H9 (cell line): ENCODE data around the gene MAGEA4. TPM values are rescaled to one million over a fixed set of nuclear protein-coding genes. Genes with fewer than 3 reads are reported as not detected.

Experiments used
- DNase-seq: peaks from one replicate; pipeline ENCODE4 v3.0.0-alpha.2; 2017
- H2AFZ ChIP-seq: one replicate; pipeline ENCODE4 v1.6.1; 2013; ENCODE audit warnings: mild to moderate bottlenecking, low read length, control low read depth, moderate library complexity
- H2AK5ac ChIP-seq: 2 replicates; pipeline ENCODE4 v1.6.1; 2013; ENCODE audit warnings: low read length, control low read depth, mixed read lengths; ENCODE audit not compliant: insufficient read length
- H2BK120ac ChIP-seq: one replicate; pipeline ENCODE4 v1.6.1; 2013; ENCODE audit warnings: low read depth, mild to moderate bottlenecking, low read length, control low read depth, inconsistent platforms; ENCODE audit not compliant: poor library complexity, severe bottlenecking
- H2BK12ac ChIP-seq: 2 replicates; pipeline ENCODE4 v1.6.1; 2013; ENCODE audit warnings: low read length, control low read depth, mixed read lengths, low read depth; ENCODE audit not compliant: insufficient read length
- H2BK15ac ChIP-seq: 2 replicates; pipeline ENCODE4 v1.6.1; 2013; ENCODE audit warnings: low read depth, low read length, control low read depth
- H2BK20ac ChIP-seq: one replicate; pipeline ENCODE4 v1.6.1; 2013; ENCODE audit warnings: low read depth, mild to moderate bottlenecking, low read length, control low read depth, inconsistent platforms; ENCODE audit not compliant: poor library complexity, severe bottlenecking
- H2BK5ac ChIP-seq: 2 replicates; pipeline ENCODE4 v1.6.1; 2013; ENCODE audit warnings: low read length, control low read depth, mixed read lengths; ENCODE audit not compliant: insufficient read length
- H3K14ac ChIP-seq: 2 replicates; pipeline ENCODE4 v1.6.1; 2013; ENCODE audit warnings: low read length, control low read depth; ENCODE audit not compliant: insufficient read depth
- H3K18ac ChIP-seq: 2 replicates; pipeline ENCODE4 v1.6.1; 2013; ENCODE audit warnings: low read depth, mild to moderate bottlenecking, mixed read lengths, low read length, control low read depth; ENCODE audit not compliant: insufficient read length
- H3K23ac ChIP-seq: 2 replicates; pipeline ENCODE4 v1.6.1; 2013; ENCODE audit warnings: low read length, control low read depth, mixed read lengths, low read depth; ENCODE audit not compliant: insufficient read length
- H3K23me2 ChIP-seq: 2 replicates; pipeline ENCODE4 v1.6.1; 2013; ENCODE audit warnings: low read depth, mild to moderate bottlenecking, mixed read lengths, low read length, control low read depth; ENCODE audit not compliant: insufficient read length, poor library complexity, severe bottlenecking
- H3K27ac ChIP-seq: 2 replicates; pipeline ENCODE4 v1.5.1; 2013; ENCODE audit warnings: low read length, control low read depth, mixed read lengths, low read depth; ENCODE audit not compliant: insufficient read length
- H3K27me3 ChIP-seq: 2 replicates; pipeline ENCODE4 v1.6.1; 2013; ENCODE audit warnings: low read length, control low read depth, inconsistent platforms; ENCODE audit not compliant: insufficient read depth
- H3K4ac ChIP-seq: 2 replicates; pipeline ENCODE4 v1.6.1; 2013; ENCODE audit warnings: low read depth, mild to moderate bottlenecking, control low read depth, inconsistent platforms, low read length, moderate library complexity
- H3K4me1 ChIP-seq: 2 replicates; pipeline ENCODE4 v1.6.1; 2013; ENCODE audit warnings: low read length, control low read depth, inconsistent platforms; ENCODE audit not compliant: insufficient read depth
- H3K4me2 ChIP-seq: 2 replicates; pipeline ENCODE4 v1.6.1; 2013; ENCODE audit warnings: low read length, control low read depth, mixed read lengths; ENCODE audit not compliant: insufficient read length, insufficient read depth
- H3K56ac ChIP-seq: 2 replicates; pipeline ENCODE4 v1.6.1; 2013; ENCODE audit warnings: low read depth, mild to moderate bottlenecking, mixed read lengths, low read length, control low read depth; ENCODE audit not compliant: insufficient read length
- H3K79me1 ChIP-seq: 2 replicates; pipeline ENCODE4 v1.6.1; 2013; ENCODE audit warnings: low read depth, mild to moderate bottlenecking, moderate library complexity, low read length, control low read depth, inconsistent platforms; ENCODE audit not compliant: insufficient read depth, poor library complexity, severe bottlenecking
- H3K79me2 ChIP-seq: 2 replicates; pipeline ENCODE4 v1.6.1; 2013; ENCODE audit warnings: low read length, control low read depth, inconsistent platforms; ENCODE audit not compliant: insufficient read depth
- H3K9ac ChIP-seq: 2 replicates; pipeline ENCODE4 v1.6.1; 2013; ENCODE audit warnings: low read length, control low read depth, mixed read lengths; ENCODE audit not compliant: insufficient read length; ENCODE audit errors: extremely low read depth
- H3K9me3 ChIP-seq: one replicate; pipeline ENCODE4 v1.6.1; 2013; ENCODE audit warnings: low read depth, low read length, inconsistent platforms; ENCODE audit not compliant: control insufficient read depth
- H3T11ph ChIP-seq: one replicate; pipeline ENCODE4 v1.6.1; 2013; ENCODE audit warnings: mild to moderate bottlenecking, low read length, control low read depth, inconsistent platforms
- H4K20me1 ChIP-seq: one replicate; pipeline ENCODE4 v1.6.1; 2013; ENCODE audit not compliant: control insufficient read depth, insufficient read length, insufficient read depth
- H4K5ac ChIP-seq: 2 replicates; pipeline ENCODE4 v1.6.1; 2013; ENCODE audit warnings: low read depth, mild to moderate bottlenecking, mixed read lengths, low read length, control low read depth; ENCODE audit not compliant: insufficient read length
- H4K8ac ChIP-seq: replicated peaks from 2 replicates; pipeline ENCODE4 v1.6.1; 2013; ENCODE audit warnings: low read length, control low read depth, mixed read lengths, low read depth; ENCODE audit not compliant: insufficient read length
- H4K91ac ChIP-seq: 2 replicates; pipeline ENCODE4 v1.6.1; 2013; ENCODE audit warnings: low read depth, mild to moderate bottlenecking, moderate library complexity, mixed read lengths, low read length, control low read depth; ENCODE audit not compliant: insufficient read length
- H3K27ac Mint-ChIP-seq, 3 experiments: 2 replicates in 2 of 3; 3 replicates in 1 of 3; pipeline ENCODE4 v1.8.0; 2020 to 2021; ENCODE audit warnings: mixed read lengths in 3 of 3, mild to moderate bottlenecking in 1 of 3, moderate library complexity in 1 of 3
- H3K27me3 Mint-ChIP-seq: 2 replicates; pipeline ENCODE4 v1.8.0; 2021; ENCODE audit warnings: low read depth, mild to moderate bottlenecking, moderate library complexity, mixed read lengths
- H3K36me3 Mint-ChIP-seq, 3 experiments: 2 replicates in 2 of 3; 3 replicates in 1 of 3; pipeline ENCODE4 v1.8.0; 2020 to 2021; ENCODE audit warnings: low read depth in 3 of 3, mixed read lengths in 3 of 3; ENCODE audit not compliant: insufficient read depth in 1 of 3
- H3K4me1 Mint-ChIP-seq, 2 experiments: 2 replicates each; pipeline ENCODE4 v1.8.0; 2020; ENCODE audit warnings: mixed read lengths in 2 of 2
- H3K4me3 Mint-ChIP-seq, 2 experiments: 2 replicates in 1 of 2; 3 replicates in 1 of 2; pipeline ENCODE4 v1.8.0; 2020 to 2021; ENCODE audit warnings: mild to moderate bottlenecking in 2 of 2, mixed read lengths in 2 of 2, moderate library complexity in 1 of 2
- H3K9me3 Mint-ChIP-seq, 2 experiments: 2 replicates in 1 of 2; 3 replicates in 1 of 2; pipeline ENCODE4 v1.8.0; 2020; ENCODE audit warnings: mild to moderate bottlenecking in 2 of 2, mixed read lengths in 2 of 2, moderate library complexity in 1 of 2
- WGBS: extraction: QIAGEN DNeasy Blood & Tissue Kit; methylation state at CpG from one replicate; pipeline ENCODE4 v1.1.7; 2013; ENCODE audit warnings: missing lambda C conversion rate, low lambda C conversion rate, mixed read lengths; ENCODE audit not compliant: insufficient read length; ENCODE audit errors: extremely low coverage; 5-methylcytosine and 5-hydroxymethylcytosine counted together
- total RNA-seq: library from RNA; stranded (reverse); gene quantifications from 2 replicates; pipeline ENCODE4 v1.2.1, GENCODE V29; 2021
- TF ChIP-seq, protein P1 (sequence below): fragments of 200-600 bp; sonication (generic); conservative IDR thresholded peaks from 3 replicates; pipeline ENCODE4 v1.8.0; 2021; ENCODE audit warnings: antibody characterized with exemption, mild to moderate bottlenecking

Gene MAGEA4
- total RNA-seq, 1 experiment from 2014 or later = 0.68 TPM

DNA sequence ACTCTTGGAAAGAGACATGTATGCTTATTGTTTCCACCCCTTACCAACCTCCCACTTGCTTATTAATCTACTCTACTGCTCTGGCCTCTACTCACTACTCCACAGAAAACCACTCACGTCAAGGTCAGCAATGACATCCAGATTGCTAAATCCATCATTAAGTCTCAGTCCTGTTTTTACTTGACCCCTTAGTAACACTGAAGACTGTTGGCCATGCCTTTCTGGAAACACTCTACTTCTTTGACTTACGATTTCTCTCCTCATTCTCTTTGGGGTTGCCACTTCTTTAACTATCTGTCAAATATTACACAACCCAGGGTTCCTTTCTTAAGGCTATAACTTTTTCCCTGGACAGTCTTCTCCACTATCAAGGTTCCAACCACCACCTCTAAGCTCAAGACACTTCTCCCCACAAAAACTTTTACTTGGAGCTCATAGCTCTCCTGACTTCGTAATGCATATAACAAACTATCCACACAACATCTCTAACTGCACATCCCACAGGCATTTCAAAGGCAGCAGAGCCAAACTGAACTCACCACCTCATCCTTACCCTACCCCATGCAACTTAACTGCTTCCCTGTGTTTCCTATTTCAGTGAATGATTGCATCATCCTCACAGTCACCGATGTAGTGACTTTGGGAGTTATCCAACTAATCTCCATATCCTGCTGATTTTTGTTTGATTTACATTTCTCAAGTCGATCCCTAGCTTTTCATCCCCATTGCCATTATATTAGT lies 15.8 kb upstream of the MAGEA4 start:
- Mint-ChIP-seq H3K4me3 (no peak overlapping the region), H3K27ac (no peak overlapping the region), H3K27me3 (peaks cover 2% of the 10 kb centered on the region; the same call in 1 of the 2 replicates), H3K9me3 (peaks cover 48 to 49% of the 10 kb centered on the region in 2 experiments), H3K4me1 (no peaks in the 10 kb centered on the region), H3K36me3 (peaks cover 0 to 4% (median 2%) of the 10 kb centered on the region in 3 experiments; a peak in 4 of 7 replicates)
- no peaks in the 10 kb centered on the region for H4K20me1 ChIP-seq
- DNase-seq = no peak
- H2AK5ac ChIP-seq = no peak overlapping the region
- no peak overlapping the region for H2BK12ac ChIP-seq
- no peak overlapping the region for H3T11ph ChIP-seq
- H3K27me3 ChIP-seq = no peaks in the 10 kb centered on the region
- no peaks in the 10 kb centered on the region for H3K79me2 ChIP-seq
- no peak overlapping the region for H2BK5ac ChIP-seq
- H3K27ac ChIP-seq = no peak overlapping the region
- no peak overlapping the region for H3K18ac ChIP-seq
- no peak overlapping the region for H3K4me2 ChIP-seq
- H4K91ac ChIP-seq = no peak overlapping the region
- H3K79me1 ChIP-seq = no peaks in the 10 kb centered on the region
- no peak overlapping the region for H4K8ac ChIP-seq
- H3K9me3 ChIP-seq = peaks cover 43% of the 10 kb centered on the region
- H2BK15ac ChIP-seq = no peak overlapping the region
- no peak overlapping the region for H3K56ac ChIP-seq
- no peak overlapping the region for H3K14ac ChIP-seq
- no peaks in the 10 kb centered on the region for H3K4me1 ChIP-seq
- no peak overlapping the region for H3K23ac ChIP-seq
- no peaks in the 10 kb centered on the region for H3K23me2 ChIP-seq
- WGBS = no CpG with 5 or more reads among the region's 5 CpGs
- no peak overlapping the region for H3K4ac ChIP-seq
- H4K5ac ChIP-seq = no peak overlapping the region
- H2AFZ ChIP-seq = no peak overlapping the region
- no peak overlapping the region for H2BK20ac ChIP-seq
- no peak overlapping the region for H3K9ac ChIP-seq
- TF ChIP-seq, protein P1, sequence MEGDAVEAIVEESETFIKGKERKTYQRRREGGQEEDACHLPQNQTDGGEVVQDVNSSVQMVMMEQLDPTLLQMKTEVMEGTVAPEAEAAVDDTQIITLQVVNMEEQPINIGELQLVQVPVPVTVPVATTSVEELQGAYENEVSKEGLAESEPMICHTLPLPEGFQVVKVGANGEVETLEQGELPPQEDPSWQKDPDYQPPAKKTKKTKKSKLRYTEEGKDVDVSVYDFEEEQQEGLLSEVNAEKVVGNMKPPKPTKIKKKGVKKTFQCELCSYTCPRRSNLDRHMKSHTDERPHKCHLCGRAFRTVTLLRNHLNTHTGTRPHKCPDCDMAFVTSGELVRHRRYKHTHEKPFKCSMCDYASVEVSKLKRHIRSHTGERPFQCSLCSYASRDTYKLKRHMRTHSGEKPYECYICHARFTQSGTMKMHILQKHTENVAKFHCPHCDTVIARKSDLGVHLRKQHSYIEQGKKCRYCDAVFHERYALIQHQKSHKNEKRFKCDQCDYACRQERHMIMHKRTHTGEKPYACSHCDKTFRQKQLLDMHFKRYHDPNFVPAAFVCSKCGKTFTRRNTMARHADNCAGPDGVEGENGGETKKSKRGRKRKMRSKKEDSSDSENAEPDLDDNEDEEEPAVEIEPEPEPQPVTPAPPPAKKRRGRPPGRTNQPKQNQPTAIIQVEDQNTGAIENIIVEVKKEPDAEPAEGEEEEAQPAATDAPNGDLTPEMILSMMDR = no peak
- H2BK120ac ChIP-seq = no peak overlapping the region
